ENCODE data around the gene MRPS27.

- no peak for TF ChIP-seq CTCF (conservative IDR thresholded peaks at IDR 0.05)
- no peak for TF ChIP-seq ZFX (IDR thresholded peaks at IDR 0.05)
Observed at GRCh38 chr5:72241346-72242003, 78.6 kb downstream of the MRPS27 start.
